Measurements from ENCODE around the gene KCNE1. TPM values are rescaled to one million over a fixed set of nuclear protein-coding genes. Genes with fewer than 3 reads are reported as not detected.

Gene KCNE1
- polyA plus RNA-seq, 1 donor = 1.2 TPM

DNA sequence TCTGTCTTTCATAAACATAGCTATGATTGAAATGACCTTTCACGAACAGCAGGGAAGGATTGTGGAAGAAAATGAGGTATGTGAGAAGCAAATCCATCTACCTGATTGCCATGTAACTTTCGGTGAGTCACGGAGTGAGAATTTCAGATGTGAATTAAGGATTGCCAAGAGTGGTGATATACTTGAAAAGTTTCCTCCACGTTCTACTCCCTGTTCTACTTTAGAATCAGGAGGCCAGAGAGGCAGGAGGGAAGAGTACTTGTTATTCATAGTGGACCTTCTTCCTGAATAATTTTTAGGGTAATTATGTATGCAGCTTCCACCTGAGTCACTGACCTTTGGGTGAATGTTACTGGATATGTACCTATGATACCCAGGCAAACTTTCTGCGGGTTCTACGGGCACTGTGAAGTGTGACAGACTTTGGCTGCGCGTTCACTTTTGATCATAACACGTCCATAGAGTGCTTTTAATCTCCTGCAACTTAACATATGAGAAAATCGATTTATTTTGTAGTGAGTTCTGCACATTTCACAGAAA is 2.6 kb upstream of the KCNE1 start:
- H3K4me3 ChIP-seq (ENCODE audit: low read length) = no peak overlapping the region
- H3K9me3 ChIP-seq (ENCODE audit: control insufficient read depth, low read depth, low read length) = no peaks in the 10 kb centered on the region
- no peak for DNase-seq
- H3K36me3 ChIP-seq (ENCODE audit: control insufficient read depth, insufficient read depth, low read length) = peaks cover 16% of the 10 kb centered on the region
- no peaks in the 10 kb centered on the region for H3K27me3 ChIP-seq (ENCODE audit: control insufficient read depth, insufficient read depth, low read length)
- 100% methylated on average over 3 of the region's 10 CpGs for WGBS (ENCODE audit: insufficient coverage, low lambda C conversion rate)
- no peaks in the 10 kb centered on the region for H3K4me1 ChIP-seq (ENCODE audit: control insufficient read depth, insufficient read depth, low read length)
- H3K27ac ChIP-seq (ENCODE audit: low read length) = no peak overlapping the region

DNA sequence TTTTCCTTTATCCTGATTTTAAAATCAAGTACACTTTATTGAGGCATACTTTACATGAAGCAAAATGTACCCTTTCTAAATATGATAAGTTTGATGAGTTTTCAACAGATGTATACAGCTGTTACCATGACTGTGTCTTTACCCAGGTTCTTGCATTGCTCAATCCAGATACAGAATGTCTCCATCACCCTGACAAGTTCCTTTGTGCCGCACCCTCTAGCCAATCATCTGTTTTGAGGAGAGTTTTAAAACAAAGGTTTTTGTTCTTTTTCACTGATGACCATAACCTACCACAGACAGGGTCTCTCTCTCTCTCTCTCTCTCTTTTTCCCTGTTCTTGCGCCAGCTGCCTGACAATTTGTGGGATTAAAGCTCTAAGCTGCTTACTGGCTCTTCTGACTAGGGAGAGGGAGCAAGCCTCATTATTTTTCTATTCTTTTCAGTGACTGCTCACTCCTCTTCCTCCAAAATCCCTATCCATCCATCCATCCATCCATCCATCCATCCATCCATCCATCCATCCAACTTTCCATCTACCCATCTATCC is 1.2 kb upstream of the KCNE1 start:
- H3K9me3 ChIP-seq (ENCODE audit: control insufficient read depth, low read depth, low read length) = no peaks in the 10 kb centered on the region
- H3K27me3 ChIP-seq (ENCODE audit: control insufficient read depth, insufficient read depth, low read length) = no peaks in the 10 kb centered on the region
- H3K27ac ChIP-seq (ENCODE audit: low read length) = no peak overlapping the region
- DNase-seq = no peak
- 94% methylated on average over 2 of the region's 2 CpGs for WGBS (ENCODE audit: insufficient coverage, low lambda C conversion rate)
- no peaks in the 10 kb centered on the region for H3K4me1 ChIP-seq (ENCODE audit: control insufficient read depth, insufficient read depth, low read length)
- peaks cover 6% of the 10 kb centered on the region for H3K36me3 ChIP-seq (ENCODE audit: control insufficient read depth, insufficient read depth, low read length)
- H3K4me3 ChIP-seq (ENCODE audit: low read length) = no peak overlapping the region

DNA sequence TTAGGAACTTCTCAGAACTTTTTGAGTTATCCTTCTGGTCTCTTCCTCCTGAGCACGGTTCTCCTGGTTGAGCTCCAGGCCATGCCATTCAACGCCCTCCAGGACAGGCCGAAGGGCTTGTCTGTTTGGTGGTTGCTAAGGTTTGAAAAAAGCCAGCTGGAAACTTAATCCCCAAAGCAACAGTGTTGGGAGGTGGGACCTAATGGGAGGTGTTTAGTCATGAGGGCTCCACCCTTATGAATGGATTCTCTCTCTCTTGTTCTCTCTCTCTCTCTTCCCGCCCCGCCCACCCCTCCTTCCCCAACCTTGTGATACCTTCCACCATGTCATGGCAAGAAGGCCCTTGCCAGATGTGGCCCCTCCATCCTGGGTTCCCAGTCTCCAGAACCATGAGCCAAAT is 829 bp downstream of the KCNE1 start:
- no peak for DNase-seq
- WGBS (ENCODE audit: insufficient coverage, low lambda C conversion rate) = no CpG with 5 or more reads among the region's 5 CpGs
- Histone ChIP-seq H3K4me1 (ENCODE audit: control insufficient read depth, insufficient read depth, low read length) (no peaks in the 10 kb centered on the region), H3K36me3 (ENCODE audit: control insufficient read depth, insufficient read depth, low read length) (no peaks in the 10 kb centered on the region), H3K4me3 (ENCODE audit: low read length) (no peak overlapping the region), H3K27ac (ENCODE audit: low read length) (no peak overlapping the region), H3K9me3 (ENCODE audit: control insufficient read depth, low read depth, low read length) (no peaks in the 10 kb centered on the region), H3K27me3 (ENCODE audit: control insufficient read depth, insufficient read depth, low read length) (no peaks in the 10 kb centered on the region)

DNA sequence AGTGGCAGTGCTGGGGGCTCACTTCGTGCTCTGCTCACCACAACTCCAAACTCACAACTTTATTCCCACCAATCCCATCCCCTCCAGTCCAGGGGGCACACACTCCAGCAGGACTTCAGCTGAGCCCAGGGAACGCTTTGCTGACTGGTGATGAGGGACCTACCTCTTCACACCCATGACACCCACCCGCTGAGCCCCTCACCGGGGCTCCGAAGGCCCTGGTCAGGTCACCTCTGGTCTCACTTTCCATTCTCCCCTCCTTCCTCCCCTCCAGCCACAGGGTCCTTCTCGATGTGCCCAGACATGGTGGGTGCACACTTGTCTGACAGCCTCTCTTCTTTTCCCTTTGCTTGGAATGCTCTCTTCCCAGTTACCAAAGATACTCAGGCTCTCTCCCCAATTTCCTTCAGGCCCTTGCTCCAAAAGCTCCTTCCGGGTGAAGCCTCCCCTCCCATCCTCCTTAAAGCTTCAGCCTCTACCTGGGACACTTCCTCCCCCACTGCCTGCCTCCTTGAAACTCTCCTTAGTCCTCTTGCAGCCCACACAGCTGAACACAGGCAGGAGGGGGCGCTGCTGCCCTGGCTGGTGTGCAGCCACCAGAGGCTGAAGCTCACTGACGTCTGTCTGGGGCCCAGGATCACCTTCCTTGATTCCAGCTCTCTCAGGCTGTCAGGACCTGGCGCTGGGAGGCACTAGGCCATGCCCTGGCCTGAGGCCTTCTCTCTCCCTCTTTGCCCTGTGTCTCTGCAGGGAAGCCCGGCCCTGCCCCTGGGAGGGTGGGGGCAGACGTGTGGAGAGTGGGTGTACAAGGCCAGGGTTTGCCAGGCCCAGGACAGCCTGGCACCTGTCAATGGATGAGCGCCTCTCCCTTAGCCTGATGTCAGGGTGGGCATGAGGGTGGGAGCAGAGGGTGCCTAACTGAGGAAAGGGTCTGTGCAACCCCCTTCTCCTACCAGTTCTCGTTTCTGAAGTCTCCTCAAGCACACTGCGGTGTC is 1.6 kb downstream of the KCNE1 start:
- Histone ChIP-seq H3K27ac (ENCODE audit: low read length) (no peak overlapping the region), H3K4me1 (ENCODE audit: control insufficient read depth, insufficient read depth, low read length) (no peaks in the 10 kb centered on the region), H3K27me3 (ENCODE audit: control insufficient read depth, insufficient read depth, low read length) (no peaks in the 10 kb centered on the region), H3K36me3 (ENCODE audit: control insufficient read depth, insufficient read depth, low read length) (no peaks in the 10 kb centered on the region), H3K9me3 (ENCODE audit: control insufficient read depth, low read depth, low read length) (no peaks in the 10 kb centered on the region), H3K4me3 (ENCODE audit: low read length) (no peak overlapping the region)
- WGBS (ENCODE audit: insufficient coverage, low lambda C conversion rate) = 100% methylated on average over 2 of the region's 15 CpGs
- peak; percentile 80 to 83 for DNase-seq

DNA sequence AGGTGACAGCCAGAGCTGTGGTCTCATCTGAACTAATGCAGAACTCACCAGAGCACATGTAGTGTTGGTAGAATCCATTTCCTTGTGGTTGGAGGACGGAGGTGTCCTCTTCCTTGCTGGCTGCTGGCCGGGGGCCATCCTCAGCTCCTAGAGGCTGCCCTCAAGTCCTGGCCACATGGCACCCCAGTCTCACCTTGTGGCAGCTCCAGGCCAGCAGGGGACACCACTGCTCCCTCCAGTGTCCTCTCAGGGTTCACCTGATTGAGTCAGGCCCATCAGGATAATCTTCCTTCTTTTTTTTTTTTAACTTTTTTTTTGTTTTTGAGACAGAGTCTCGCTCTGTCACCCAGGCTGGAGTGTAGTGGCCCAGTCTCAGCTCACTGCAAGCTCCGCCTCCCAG is 2.9 kb downstream of the KCNE1 start:
- Histone ChIP-seq H3K27me3 (ENCODE audit: control insufficient read depth, insufficient read depth, low read length) (no peaks in the 10 kb centered on the region), H3K4me3 (ENCODE audit: low read length) (no peak overlapping the region), H3K9me3 (ENCODE audit: control insufficient read depth, low read depth, low read length) (no peaks in the 10 kb centered on the region), H3K36me3 (ENCODE audit: control insufficient read depth, insufficient read depth, low read length) (no peaks in the 10 kb centered on the region), H3K27ac (ENCODE audit: low read length) (no peak overlapping the region), H3K4me1 (ENCODE audit: control insufficient read depth, insufficient read depth, low read length) (no peaks in the 10 kb centered on the region)
- WGBS (ENCODE audit: insufficient coverage, low lambda C conversion rate) = no CpG with 5 or more reads among the region's 4 CpGs
- no peak for DNase-seq

DNA sequence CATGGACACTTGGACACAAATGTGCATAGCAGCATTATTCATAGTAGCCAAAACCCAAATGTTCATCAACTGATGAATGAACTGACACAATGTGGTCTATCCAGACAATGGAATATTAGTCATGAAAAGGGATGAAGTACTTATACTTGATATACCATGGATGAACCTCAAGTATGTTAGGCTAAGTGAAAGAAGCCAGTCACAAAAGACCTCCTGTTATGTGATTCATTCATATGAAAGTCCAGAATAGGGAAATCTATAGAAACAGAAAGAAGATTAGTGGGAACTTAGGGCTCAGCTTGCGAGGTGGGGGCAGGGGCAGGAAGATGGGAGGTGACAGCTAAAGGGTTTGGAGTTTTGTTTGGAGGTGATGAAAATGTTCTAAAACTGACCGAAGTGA is 7.4 kb downstream of the KCNE1 start:
- Histone ChIP-seq H3K27ac (ENCODE audit: low read length) (no peak overlapping the region), H3K4me1 (ENCODE audit: control insufficient read depth, insufficient read depth, low read length) (no peaks in the 10 kb centered on the region), H3K9me3 (ENCODE audit: control insufficient read depth, low read depth, low read length) (no peaks in the 10 kb centered on the region), H3K27me3 (ENCODE audit: control insufficient read depth, insufficient read depth, low read length) (no peaks in the 10 kb centered on the region), H3K4me3 (ENCODE audit: low read length) (no peak overlapping the region), H3K36me3 (ENCODE audit: control insufficient read depth, insufficient read depth, low read length) (no peaks in the 10 kb centered on the region)
- WGBS (ENCODE audit: insufficient coverage, low lambda C conversion rate) = no CpG with 5 or more reads among the region's 2 CpGs
- DNase-seq = no peak

DNA sequence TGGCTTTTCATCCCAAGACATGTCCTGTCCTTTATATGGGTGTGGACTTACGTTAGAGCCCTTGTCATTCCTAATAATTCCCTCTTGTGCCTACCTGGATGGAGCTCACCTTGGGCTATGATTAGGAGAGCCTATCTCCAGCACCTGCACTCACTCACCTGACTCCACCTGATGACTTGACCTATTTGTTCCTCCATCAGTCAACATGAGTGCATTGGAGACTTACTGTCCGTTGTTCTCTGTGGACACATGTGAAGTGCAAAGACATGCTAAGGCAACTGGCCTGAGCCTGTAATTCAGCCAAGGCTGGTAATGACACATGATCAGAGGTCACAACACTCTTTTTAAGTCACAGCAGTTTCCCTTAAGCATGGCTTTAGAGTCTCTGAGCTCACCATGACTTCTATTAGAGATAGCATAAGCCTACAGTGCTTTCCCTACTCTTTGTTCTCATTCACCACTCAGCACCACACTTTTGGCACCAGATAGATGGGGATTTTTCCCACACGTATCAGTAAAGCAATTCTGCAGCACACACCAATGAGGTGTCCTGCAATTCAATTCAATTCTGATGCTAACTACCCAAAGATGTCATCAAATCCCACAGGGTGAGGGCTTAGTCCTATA is 9.4 kb downstream of the KCNE1 start:
- Histone ChIP-seq H3K27ac (ENCODE audit: low read length) (no peak overlapping the region), H3K36me3 (ENCODE audit: control insufficient read depth, insufficient read depth, low read length) (no peaks in the 10 kb centered on the region), H3K27me3 (ENCODE audit: control insufficient read depth, insufficient read depth, low read length) (no peaks in the 10 kb centered on the region), H3K4me3 (ENCODE audit: low read length) (no peak overlapping the region), H3K9me3 (ENCODE audit: control insufficient read depth, low read depth, low read length) (no peaks in the 10 kb centered on the region), H3K4me1 (ENCODE audit: control insufficient read depth, insufficient read depth, low read length) (no peaks in the 10 kb centered on the region)
- WGBS (ENCODE audit: insufficient coverage, low lambda C conversion rate) = no CpG with 5 or more reads among the region's 3 CpGs
- no peak for DNase-seq

DNA sequence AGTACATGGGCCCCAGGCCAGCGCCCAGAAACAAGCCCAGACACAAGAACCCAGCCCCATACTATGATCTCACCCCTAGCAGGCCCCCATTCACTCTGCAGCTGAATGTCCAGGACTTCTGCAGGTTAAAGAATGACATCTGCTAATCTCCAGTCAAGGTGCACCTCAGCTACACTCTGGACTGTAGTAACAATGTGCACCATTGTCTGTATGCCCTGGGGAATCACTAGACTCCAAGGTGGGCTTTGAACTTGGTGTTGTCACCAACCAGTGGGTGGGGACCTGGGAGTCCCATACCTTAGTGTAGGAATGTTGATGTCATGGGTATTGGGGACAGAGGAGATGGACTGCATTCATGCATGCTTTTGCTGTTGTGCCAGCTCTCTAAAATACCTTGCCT is 10.3 kb downstream of the KCNE1 start:
- H3K27ac ChIP-seq (ENCODE audit: low read length) = no peak overlapping the region
- H3K27me3 ChIP-seq (ENCODE audit: control insufficient read depth, insufficient read depth, low read length) = no peaks in the 10 kb centered on the region
- no peaks in the 10 kb centered on the region for H3K9me3 ChIP-seq (ENCODE audit: control insufficient read depth, low read depth, low read length)
- H3K4me1 ChIP-seq (ENCODE audit: control insufficient read depth, insufficient read depth, low read length) = no peaks in the 10 kb centered on the region
- no CpG with 5 or more reads among the region's 1 CpG for WGBS (ENCODE audit: insufficient coverage, low lambda C conversion rate)
- H3K4me3 ChIP-seq (ENCODE audit: low read length) = no peak overlapping the region
- no peak for DNase-seq
- no peaks in the 10 kb centered on the region for H3K36me3 ChIP-seq (ENCODE audit: control insufficient read depth, insufficient read depth, low read length)

DNA sequence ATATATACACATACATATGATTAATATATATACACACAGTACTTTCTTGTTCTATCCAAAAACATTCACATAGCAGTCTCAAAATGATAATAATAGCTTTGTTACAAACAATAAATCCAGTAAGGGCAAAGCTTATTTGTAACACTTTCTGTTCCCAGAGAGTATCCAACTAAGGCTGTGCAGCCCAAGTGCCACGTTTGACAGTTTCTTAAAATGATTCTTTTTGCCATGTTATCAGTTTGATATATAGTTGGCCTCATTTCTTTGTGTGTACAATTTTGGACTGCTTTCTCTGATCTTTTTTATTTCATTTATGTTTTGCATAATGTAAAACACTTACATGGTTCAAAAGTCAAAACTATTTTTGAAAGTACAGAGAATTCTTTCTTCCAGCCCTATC is 11.8 kb downstream of the KCNE1 start:
- 60% methylated on average over 1 of the region's 1 CpG for WGBS (ENCODE audit: insufficient coverage, low lambda C conversion rate)

DNA sequence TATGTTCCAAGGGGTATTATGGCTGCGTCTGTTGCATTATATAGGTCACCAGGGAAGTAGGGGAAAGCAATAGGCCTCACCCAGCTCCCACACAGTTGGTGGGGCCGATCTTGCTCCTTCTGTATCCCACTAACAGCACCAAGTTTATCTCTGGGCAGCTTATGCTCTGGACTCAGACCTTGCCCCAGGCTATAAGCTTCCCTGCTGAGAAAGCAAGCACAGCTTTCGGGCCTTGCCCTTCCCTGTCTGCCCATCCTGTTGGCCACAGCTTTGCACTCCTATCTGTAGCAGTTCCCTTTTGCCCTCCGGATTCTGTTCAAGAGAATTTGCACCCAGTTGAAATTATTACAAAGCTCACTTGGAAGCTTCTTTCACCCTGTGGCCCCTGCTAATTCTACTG is 12.9 kb downstream of the KCNE1 start:
- Histone ChIP-seq H3K4me1 (ENCODE audit: control insufficient read depth, insufficient read depth, low read length) (no peaks in the 10 kb centered on the region), H3K36me3 (ENCODE audit: control insufficient read depth, insufficient read depth, low read length) (no peaks in the 10 kb centered on the region), H3K27me3 (ENCODE audit: control insufficient read depth, insufficient read depth, low read length) (no peaks in the 10 kb centered on the region), H3K4me3 (ENCODE audit: low read length) (no peak overlapping the region), H3K9me3 (ENCODE audit: control insufficient read depth, low read depth, low read length) (no peaks in the 10 kb centered on the region), H3K27ac (ENCODE audit: low read length) (no peak overlapping the region)
- DNase-seq = no peak
- no CpG with 5 or more reads among the region's 4 CpGs for WGBS (ENCODE audit: insufficient coverage, low lambda C conversion rate)

More for the DNA sequence above, 11.8 kb downstream of the KCNE1 start:
- no peaks in the 10 kb centered on the region for H3K27me3 ChIP-seq (ENCODE audit: control insufficient read depth, insufficient read depth, low read length)
- H3K4me1 ChIP-seq (ENCODE audit: control insufficient read depth, insufficient read depth, low read length) = no peaks in the 10 kb centered on the region
- no peaks in the 10 kb centered on the region for H3K9me3 ChIP-seq (ENCODE audit: control insufficient read depth, low read depth, low read length)
- no peak overlapping the region for H3K27ac ChIP-seq (ENCODE audit: low read length)
- H3K4me3 ChIP-seq (ENCODE audit: low read length) = no peak overlapping the region
- no peaks in the 10 kb centered on the region for H3K36me3 ChIP-seq (ENCODE audit: control insufficient read depth, insufficient read depth, low read length)
- DNase-seq = no peak

All from large intestine (tissue), 3 donors.